Hepatocyte (in vitro differentiated cells): ENCODE data around the gene PTPRU. TPM values are rescaled to one million over a fixed set of nuclear protein-coding genes. Genes with fewer than 3 reads are reported as not detected.

Experiments
- DNase-seq: peaks from one replicate; pipeline ENCODE4 v3.0.0-alpha.2; 2016; ENCODE audit warnings: low spot score
- H2AFZ ChIP-seq: fragments of 200-600 bp; sonication (generic); 2 replicates; pipeline ENCODE4 v1.6.0; 2016; ENCODE audit warnings: antibody characterized with exemption, mild to moderate bottlenecking
- H3K27ac ChIP-seq: fragments of 200-600 bp; sonication (generic); 2 replicates; pipeline ENCODE4 v1.5.1; 2016; ENCODE audit warnings: mild to moderate bottlenecking
- H3K27me3 ChIP-seq: fragments of 200-600 bp; sonication (generic); 2 replicates; pipeline ENCODE4 v1.6.1; 2016
- H3K36me3 ChIP-seq: fragments of 200-600 bp; sonication (generic); replicated peaks from 2 replicates; pipeline ENCODE4 v1.5.1; 2016; ENCODE audit warnings: low read depth; ENCODE audit not compliant: insufficient read depth
- H3K4me1 ChIP-seq: fragments of 200-600 bp; sonication (generic); 2 replicates; pipeline ENCODE4 v1.5.1; 2016; ENCODE audit warnings: mild to moderate bottlenecking, moderate library complexity; ENCODE audit not compliant: insufficient read depth
- H3K4me2 ChIP-seq: fragments of 200-600 bp; sonication (generic); 2 replicates; pipeline ENCODE4 v1.6.0; 2016
- H3K4me3 ChIP-seq: fragments of 200-600 bp; sonication (generic); 2 replicates; pipeline ENCODE4 v1.5.1; 2016; ENCODE audit warnings: mild to moderate bottlenecking
- H3K79me2 ChIP-seq: fragments of 200-600 bp; sonication (generic); 2 replicates; pipeline ENCODE4 v1.6.0; 2017; ENCODE audit warnings: mild to moderate bottlenecking
- H3K9me2 ChIP-seq: fragments of 200-600 bp; sonication (generic); replicated peaks from 2 replicates; pipeline ENCODE4 v1.6.0; 2017; ENCODE audit warnings: mild to moderate bottlenecking; ENCODE audit not compliant: insufficient read depth
- H3K9me3 ChIP-seq: fragments of 200-600 bp; sonication (generic); 2 replicates; pipeline ENCODE4 v1.5.1; 2016; ENCODE audit warnings: low read depth, mild to moderate bottlenecking
- H4K20me1 ChIP-seq: fragments of 200-600 bp; sonication (generic); 2 replicates; pipeline ENCODE4 v1.6.0; 2016; ENCODE audit warnings: mild to moderate bottlenecking; ENCODE audit not compliant: insufficient read depth, poor library complexity, severe bottlenecking
- EZH2 ChIP-seq: fragments of 200-600 bp; sonication (generic); IDR thresholded peaks from 2 replicates; pipeline ENCODE4 v1.6.1; 2016; ENCODE audit warnings: antibody characterized with exemption, mild to moderate bottlenecking, borderline replicate concordance
- EZH2phosphoT487 ChIP-seq: fragments of 200-600 bp; sonication (generic); IDR thresholded peaks from one replicate; pipeline ENCODE4 v1.6.1; 2018; ENCODE audit warnings: antibody characterized with exemption, mild to moderate bottlenecking, low read depth, moderate library complexity; ENCODE audit not compliant: unreplicated experiment, severe bottlenecking
- WGBS: methylation state at CpG from one replicate; pipeline ENCODE4 v1.1.6; 2016; ENCODE audit warnings: low lambda C conversion rate; ENCODE audit errors: missing lambda C conversion rate; 5-methylcytosine and 5-hydroxymethylcytosine counted together
- polyA plus RNA-seq: library from polyadenylated mRNA; unstranded; fragments of >200 nt; fragmentation: Nextera tagmentation; extraction: Ambion mirVana; gene quantifications from 2 replicates; pipeline ENCODE4 v1.2.1, GENCODE V29; 2016
- total RNA-seq: library from RNA; depleted of rRNA; stranded (reverse); fragments of >200 nt; gene quantifications from 2 replicates; pipeline ENCODE4 v1.2.3, GENCODE V29; 2014
- TF ChIP-seq, protein P1 (sequence below): fragments of 200-600 bp; sonication (generic); IDR thresholded peaks from 2 replicates; pipeline ENCODE4 v1.5.1; 2016; ENCODE audit warnings: antibody characterized with exemption, mild to moderate bottlenecking; ENCODE audit not compliant: poor library complexity

The PTPRU gene
- total and polyA plus RNA-seq, 2 experiments from 2014 or later, result 34.3 to 38.7 TPM

DNA sequence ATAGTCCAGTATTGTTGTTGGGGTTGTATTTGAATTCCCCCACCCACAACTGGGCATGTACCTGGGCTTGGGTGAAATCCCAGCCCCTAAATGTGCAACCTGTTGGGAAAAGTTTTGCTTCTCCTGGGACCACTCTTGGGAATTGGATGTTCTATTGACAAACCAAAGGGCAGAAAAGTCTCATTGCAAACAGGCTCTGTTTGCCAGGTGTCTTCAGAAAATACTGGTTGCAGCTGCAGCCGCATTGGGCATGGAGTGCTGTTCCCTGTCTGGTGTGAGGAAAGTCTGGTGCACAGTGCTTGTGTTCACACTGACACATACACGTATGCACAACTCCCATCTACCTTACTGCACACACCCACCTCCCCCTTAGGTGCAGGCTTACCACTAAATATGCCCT is 12.1 kb downstream of the PTPRU start:
- no peak overlapping the region for H3K4me3 ChIP-seq
- H3K27me3 ChIP-seq, result no peaks in the 10 kb centered on the region
- no peak overlapping the region for H2AFZ ChIP-seq
- peaks cover 21% of the 10 kb centered on the region for H3K79me2 ChIP-seq
- no peak overlapping the region for H3K4me2 ChIP-seq
- no peak for DNase-seq
- 62% methylated on average over 2 of the region's 2 CpGs for WGBS
- no peaks in the 10 kb centered on the region for H3K9me2 ChIP-seq
- H3K36me3 ChIP-seq, result no peaks in the 10 kb centered on the region
- H4K20me1 ChIP-seq, result peaks cover 4% of the 10 kb centered on the region
- H3K4me1 ChIP-seq, result peaks cover 25% of the 10 kb centered on the region
- TF ChIP-seq, protein P1, sequence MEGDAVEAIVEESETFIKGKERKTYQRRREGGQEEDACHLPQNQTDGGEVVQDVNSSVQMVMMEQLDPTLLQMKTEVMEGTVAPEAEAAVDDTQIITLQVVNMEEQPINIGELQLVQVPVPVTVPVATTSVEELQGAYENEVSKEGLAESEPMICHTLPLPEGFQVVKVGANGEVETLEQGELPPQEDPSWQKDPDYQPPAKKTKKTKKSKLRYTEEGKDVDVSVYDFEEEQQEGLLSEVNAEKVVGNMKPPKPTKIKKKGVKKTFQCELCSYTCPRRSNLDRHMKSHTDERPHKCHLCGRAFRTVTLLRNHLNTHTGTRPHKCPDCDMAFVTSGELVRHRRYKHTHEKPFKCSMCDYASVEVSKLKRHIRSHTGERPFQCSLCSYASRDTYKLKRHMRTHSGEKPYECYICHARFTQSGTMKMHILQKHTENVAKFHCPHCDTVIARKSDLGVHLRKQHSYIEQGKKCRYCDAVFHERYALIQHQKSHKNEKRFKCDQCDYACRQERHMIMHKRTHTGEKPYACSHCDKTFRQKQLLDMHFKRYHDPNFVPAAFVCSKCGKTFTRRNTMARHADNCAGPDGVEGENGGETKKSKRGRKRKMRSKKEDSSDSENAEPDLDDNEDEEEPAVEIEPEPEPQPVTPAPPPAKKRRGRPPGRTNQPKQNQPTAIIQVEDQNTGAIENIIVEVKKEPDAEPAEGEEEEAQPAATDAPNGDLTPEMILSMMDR, result no peak
- TF ChIP-seq EZH2, result no peak
- no peak for TF ChIP-seq EZH2phosphoT487
- H3K9me3 ChIP-seq, result no peaks in the 10 kb centered on the region
- no peak overlapping the region for H3K27ac ChIP-seq

DNA sequence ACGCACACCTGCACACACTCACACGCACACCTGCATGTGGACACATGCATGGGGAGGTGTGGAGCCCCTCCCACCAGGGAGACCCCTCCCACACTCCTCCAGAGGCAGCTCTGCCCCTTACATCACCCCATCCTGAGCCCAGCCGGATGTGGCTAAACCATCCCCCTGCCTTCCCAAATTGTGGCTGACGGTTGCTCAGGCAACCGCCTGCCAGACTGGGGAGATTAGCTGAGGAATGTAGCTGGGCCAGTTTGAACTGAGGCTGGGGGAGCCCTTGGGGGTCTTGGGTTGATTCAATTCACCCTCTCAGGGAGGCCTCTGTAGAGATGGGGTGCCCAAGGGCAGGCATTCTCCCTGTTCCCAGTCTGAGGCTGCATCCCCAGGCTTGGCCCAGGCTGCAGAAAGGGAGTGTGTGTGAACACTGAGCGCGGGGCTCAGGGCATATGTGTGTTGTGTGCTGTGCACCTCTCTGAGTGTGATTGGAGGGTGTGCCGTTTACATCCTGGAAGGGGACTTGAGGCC is 12.9 kb downstream of the PTPRU start:
- Histone ChIP-seq H2AFZ (no peak overlapping the region), H3K9me3 (no peaks in the 10 kb centered on the region), H3K27ac (peak overlapping the region; percentile 85), H3K4me3 (no peak overlapping the region), H3K4me1 (peaks cover 25% of the 10 kb centered on the region), H3K79me2 (peaks cover 18% of the 10 kb centered on the region), H3K36me3 (no peaks in the 10 kb centered on the region), H3K4me2 (peak overlapping the region; percentile 43), H3K27me3 (no peaks in the 10 kb centered on the region), H4K20me1 (peaks cover 4% of the 10 kb centered on the region), H3K9me2 (no peaks in the 10 kb centered on the region)
- 25% methylated on average over 8 of the region's 8 CpGs for WGBS
- TF ChIP-seq EZH2phosphoT487 (no peak), EZH2 (no peak)
- TF ChIP-seq, protein P1, result no peak
- peak; percentile 68 for DNase-seq

DNA sequence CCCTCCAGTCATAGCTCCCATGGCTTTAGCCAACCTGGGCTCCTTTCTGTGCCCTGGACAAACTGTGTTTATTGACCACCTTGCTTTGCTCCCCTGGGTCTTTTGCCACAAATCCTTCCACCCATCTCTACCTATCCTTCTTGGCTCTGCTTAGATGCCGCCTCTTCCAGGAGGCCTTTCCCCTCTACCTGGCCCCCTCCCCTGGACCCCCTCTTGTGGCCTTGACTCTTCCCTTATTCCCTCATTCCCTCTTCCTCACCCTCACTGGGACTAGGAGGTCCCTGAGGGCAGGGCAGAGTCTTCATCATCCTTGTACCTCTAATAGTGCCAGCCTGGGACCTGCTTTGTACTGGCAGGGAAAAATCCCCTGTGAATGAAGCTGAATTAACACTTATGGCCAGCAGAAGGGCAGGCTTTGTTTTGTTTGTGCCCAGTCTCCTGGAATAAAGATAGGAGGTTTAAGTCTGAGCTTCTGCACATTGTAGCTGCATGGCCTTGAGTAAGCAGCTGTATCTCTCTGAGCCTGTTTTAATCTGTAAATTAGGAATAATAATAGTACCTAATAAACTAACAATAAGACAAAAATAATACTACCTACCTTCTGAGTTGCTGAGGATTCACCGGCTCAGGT is 13.7 kb downstream of the PTPRU start:
- no peak for DNase-seq
- H3K4me1 ChIP-seq, result peaks cover 25% of the 10 kb centered on the region
- peaks cover 20% of the 10 kb centered on the region for H3K79me2 ChIP-seq
- H3K4me2 ChIP-seq, result no peak overlapping the region
- H3K36me3 ChIP-seq, result no peaks in the 10 kb centered on the region
- no peaks in the 10 kb centered on the region for H3K27me3 ChIP-seq
- H3K4me3 ChIP-seq, result no peak overlapping the region
- peaks cover 4% of the 10 kb centered on the region for H4K20me1 ChIP-seq
- TF ChIP-seq, protein P1, result no peak
- no peak for TF ChIP-seq EZH2
- TF ChIP-seq EZH2phosphoT487, result no peak
- no peaks in the 10 kb centered on the region for H3K9me3 ChIP-seq
- 98% methylated on average over 2 of the region's 2 CpGs for WGBS
- peak overlapping the region; percentile 85 for H3K27ac ChIP-seq
- H3K9me2 ChIP-seq, result no peaks in the 10 kb centered on the region
- H2AFZ ChIP-seq, result no peak overlapping the region
